UCSD-AML1 (cell line): ENCODE results near the gene SUPT5H.

Experiments used
- DNase-seq: peaks from one replicate; lab custom pipeline; 2025; ENCODE audit not compliant: unreplicated experiment; lab: John Stamatoyannopoulos, UW

Gene SUPT5H

GRCh38 chr19:39518458-39518857 lies 73.1 kb downstream of the SUPT5H start:
- DNase-seq: no peak

GRCh38 chr19:39518975-39519374 lies 73.6 kb downstream of the SUPT5H start:
- no peak for DNase-seq

- no peak for DNase-seq
Measured at GRCh38 chr19:39520541-39521484, 75.4 kb downstream of the SUPT5H start.

- no peak for DNase-seq
Measured at GRCh38 chr19:39524495-39524894, 79.1 kb downstream of the SUPT5H start.

- no peak for DNase-seq
Measured at GRCh38 chr19:39525205-39525604, 79.8 kb downstream of the SUPT5H start.
